Measurements from ENCODE around the gene BET1L. TPM values are rescaled to one million over a fixed set of nuclear protein-coding genes. Genes with fewer than 3 reads are reported as not detected.
"Not testable (repeated sequence)": the region's sequence is repeated elsewhere in the genome, so short reads cannot be mapped to it uniquely, and the experiment has no call there.

The BET1L gene
- total RNA-seq, 2 experiments from 2014 or later, result 45.5 to 49.4 TPM

GRCh38 chr11:230431-230830 lies 23.2 kb upstream of the BET1L start:
- Mint-ChIP-seq H3K36me3 (ENCODE audit: low read depth) (peaks cover 6% of the 10 kb centered on the region), H3K27ac (no peak overlapping the region), H3K9me3 (ENCODE audit: low read depth) (no peaks in the 10 kb centered on the region), H3K27me3 (no peaks in the 10 kb centered on the region), H3K4me1 (peaks cover 17% of the 10 kb centered on the region), H3K4me3 (no peak overlapping the region)
- ChIA-PET POLR2A (interaction anchor here (0.7 kb wide), 1 partner anchor 297 kb away, joined by 3 read pairs; no protein-coding TSS in a partner anchor), CTCF (interaction anchor here (0.6 to 3.0 kb wide), 4 partner anchors 9 to 35 kb away, joined by 3 to 12 read pairs (median 4); no protein-coding TSS in a partner anchor)
- no peak for ATAC-seq
- intact Hi-C loops (cut with DNase I, micrococcal nuclease), result no loop called here
- no peak for DNase-seq

GRCh38 chr11:227824-228379 lies 20.7 kb upstream of the BET1L start:
- intact Hi-C loops (cut with DNase I, micrococcal nuclease), result no loop called here
- Mint-ChIP-seq H3K27me3 (no peaks in the 10 kb centered on the region), H3K27ac (no peak overlapping the region), H3K4me3 (no peak overlapping the region), H3K9me3 (ENCODE audit: low read depth) (no peaks in the 10 kb centered on the region), H3K36me3 (ENCODE audit: low read depth) (peaks cover 6% of the 10 kb centered on the region), H3K4me1 (peaks cover 10% of the 10 kb centered on the region)
- ATAC-seq, result no peak
- ChIA-PET POLR2A (no interaction called here), CTCF (interaction anchor here (0.8 to 3.0 kb wide), 3 partner anchors 10 to 23 kb away, joined by 3 to 12 read pairs (median 3); no protein-coding TSS in a partner anchor)
- no peak for DNase-seq

- Mint-ChIP-seq H3K9me3 (ENCODE audit: low read depth) (no peaks in the 10 kb centered on the region), H3K4me3 (no peak overlapping the region), H3K4me1 (peaks cover 10% of the 10 kb centered on the region), H3K36me3 (ENCODE audit: low read depth) (peaks cover 9% of the 10 kb centered on the region), H3K27ac (no peak overlapping the region), H3K27me3 (no peaks in the 10 kb centered on the region)
- CTCF ChIA-PET, result no interaction called here
- DNase-seq, result no peak
- intact Hi-C loops (cut with DNase I, micrococcal nuclease), result no loop called here
- POLR2A ChIA-PET, result interaction anchor here (0.5 kb wide), 1 partner anchor 21 kb away, joined by 3 read pairs; no protein-coding TSS in a partner anchor
- peak; percentile 83 for ATAC-seq
Observed at GRCh38 chr11:225734-226453, 18.7 kb upstream of the BET1L start.

DNA sequence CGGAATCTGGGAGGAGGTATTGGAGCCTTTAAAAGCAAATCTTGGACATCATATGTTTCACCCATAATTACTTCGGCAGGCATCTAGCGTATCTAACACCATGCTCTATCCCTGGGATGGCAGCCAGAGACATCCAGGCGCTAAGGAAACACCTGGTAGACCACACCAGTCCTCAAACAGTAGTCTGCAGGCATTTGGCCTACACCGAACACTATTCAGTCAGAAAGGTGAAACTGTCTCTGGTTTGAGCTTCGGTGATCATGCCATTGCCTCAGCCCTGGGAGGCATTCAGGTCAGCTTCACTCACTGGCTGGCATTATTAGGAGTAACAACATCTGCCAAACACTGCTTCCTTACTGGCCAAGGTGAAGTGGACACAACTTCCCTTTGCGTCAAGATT lies 17.2 kb upstream of the BET1L start:
- Mint-ChIP-seq H3K27me3 (no peaks in the 10 kb centered on the region), H3K4me3 (no peak overlapping the region), H3K36me3 (ENCODE audit: low read depth) (peaks cover 9% of the 10 kb centered on the region), H3K9me3 (ENCODE audit: low read depth) (no peaks in the 10 kb centered on the region), H3K27ac (no peak overlapping the region), H3K4me1 (peaks cover 10% of the 10 kb centered on the region)
- intact Hi-C loops (cut with DNase I, micrococcal nuclease), result no loop called here
- no peak for ATAC-seq
- ChIA-PET POLR2A (no interaction called here), CTCF (interaction anchor here (0.7 kb wide), 1 partner anchor 224 kb away, joined by 3 read pairs; no protein-coding TSS in a partner anchor)
- DNase-seq, result no peak

DNA sequence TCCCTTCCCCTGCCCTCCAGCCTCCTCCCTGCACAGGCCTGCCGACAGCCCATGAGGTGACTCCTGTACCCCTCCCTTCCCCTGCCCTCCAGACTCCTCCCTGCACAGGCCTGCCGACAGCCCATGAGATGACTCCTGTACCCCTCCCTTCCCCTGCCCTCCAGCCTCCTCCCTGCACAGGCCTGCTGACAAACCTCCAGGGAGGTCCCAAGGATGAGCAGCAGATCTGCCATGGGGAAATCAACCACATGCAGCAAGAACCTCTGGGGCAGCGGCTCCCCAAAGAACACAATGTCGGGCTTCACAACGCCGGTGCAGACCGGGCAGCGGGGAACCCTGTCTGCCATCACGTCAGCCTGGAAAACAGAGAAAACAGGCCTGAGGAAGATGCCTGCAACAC lies 16.7 kb upstream of the BET1L start:
- intact Hi-C loops (cut with DNase I, micrococcal nuclease), result no loop called here
- H3K4me3 Mint-ChIP-seq, result no peak overlapping the region
- DNase-seq, result no peak
- H3K4me1 Mint-ChIP-seq, result peaks cover 10% of the 10 kb centered on the region
- no peak overlapping the region for H3K27ac Mint-ChIP-seq
- ChIA-PET POLR2A (no interaction called here), CTCF (no interaction called here)
- peaks cover 9% of the 10 kb centered on the region for H3K36me3 Mint-ChIP-seq (ENCODE audit: low read depth)
- H3K9me3 Mint-ChIP-seq (ENCODE audit: low read depth), result no peaks in the 10 kb centered on the region
- no peaks in the 10 kb centered on the region for H3K27me3 Mint-ChIP-seq
- ATAC-seq, result no peak

- ChIA-PET POLR2A (no interaction called here), CTCF (interaction anchor here (1.7 kb wide), 1 partner anchor 27 kb away, joined by 6 read pairs; no protein-coding TSS in a partner anchor)
Observed at GRCh38 chr11:223026-223789, 16.0 kb upstream of the BET1L start.

DNA sequence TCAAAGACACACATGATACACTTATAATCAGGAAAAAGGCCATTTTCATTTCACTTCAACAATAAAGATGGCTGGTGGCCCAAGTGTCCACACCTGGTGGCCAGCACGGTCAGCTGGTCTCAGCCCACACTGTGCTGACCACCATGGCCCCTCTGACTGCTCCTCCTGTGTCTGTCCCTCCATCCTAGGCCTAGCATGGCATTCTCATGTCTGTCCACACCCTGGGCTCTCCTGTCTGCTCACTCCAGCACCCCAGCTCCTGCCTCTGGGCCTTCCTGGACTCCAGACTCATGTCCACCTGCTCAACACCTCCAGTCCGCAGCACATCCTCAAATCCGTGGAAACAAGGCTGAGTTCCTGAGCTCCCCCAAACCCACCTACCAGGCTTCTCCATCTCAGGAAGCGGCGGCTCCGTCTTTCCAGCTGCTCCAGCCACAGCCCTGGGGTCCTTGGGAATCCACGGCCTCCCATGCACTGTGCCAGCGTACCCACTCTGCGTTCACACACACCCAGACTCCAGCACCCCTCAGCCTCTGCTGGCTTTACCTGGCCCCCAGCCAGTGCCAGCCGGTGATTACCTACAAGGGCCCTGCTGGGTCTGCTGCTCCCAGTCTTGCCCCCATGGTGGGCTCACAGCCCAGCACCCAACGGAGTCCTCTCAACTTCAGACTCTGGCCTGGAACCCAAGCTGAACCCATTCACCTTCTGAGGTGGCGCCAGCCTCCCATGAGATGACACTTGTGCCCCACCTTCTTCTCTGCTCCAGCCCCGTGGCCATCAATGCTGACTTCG lies 15.0 kb upstream of the BET1L start:
- POLR2A ChIA-PET, result no interaction called here
- H3K4me1 Mint-ChIP-seq, result peaks cover 15% of the 10 kb centered on the region
- no peaks in the 10 kb centered on the region for H3K27me3 Mint-ChIP-seq
- H3K36me3 Mint-ChIP-seq (ENCODE audit: low read depth), result peaks cover 6% of the 10 kb centered on the region
- no peaks in the 10 kb centered on the region for H3K9me3 Mint-ChIP-seq (ENCODE audit: low read depth)
- no peak overlapping the region for H3K27ac Mint-ChIP-seq
- CTCF ChIA-PET, result interaction anchor here (0.5 to 1.7 kb wide), 2 partner anchors 28 to 200 kb away, joined by 4 to 6 read pairs; no protein-coding TSS in a partner anchor
- H3K4me3 Mint-ChIP-seq, result no peak overlapping the region
- intact Hi-C loops (cut with DNase I, micrococcal nuclease), result no loop called here
- DNase-seq (no peak), ATAC-seq (no peak)

More at GRCh38 chr11:223026-223789, 16.0 kb upstream of the BET1L start:
- intact Hi-C loops (cut with DNase I, micrococcal nuclease), result no loop called here
- Mint-ChIP-seq H3K27ac (no peak overlapping the region), H3K4me3 (no peak overlapping the region), H3K4me1 (peaks cover 8% of the 10 kb centered on the region), H3K9me3 (ENCODE audit: low read depth) (no peaks in the 10 kb centered on the region), H3K27me3 (no peaks in the 10 kb centered on the region), H3K36me3 (ENCODE audit: low read depth) (peaks cover 4% of the 10 kb centered on the region)
- no peak for DNase-seq
- ATAC-seq, result no peak

- DNase-seq (no peak), ATAC-seq (no peak)
- peaks cover 6% of the 10 kb centered on the region for H3K36me3 Mint-ChIP-seq (ENCODE audit: low read depth)
- H3K4me3 Mint-ChIP-seq, result no peak overlapping the region
- POLR2A ChIA-PET, result no interaction called here
- H3K4me1 Mint-ChIP-seq, result peaks cover 15% of the 10 kb centered on the region
- intact Hi-C loops (cut with DNase I, micrococcal nuclease), result no loop called here
- no peaks in the 10 kb centered on the region for H3K27me3 Mint-ChIP-seq
- H3K27ac Mint-ChIP-seq, result no peak overlapping the region
- no peaks in the 10 kb centered on the region for H3K9me3 Mint-ChIP-seq (ENCODE audit: low read depth)
- CTCF ChIA-PET, result interaction anchor here (1.2 to 1.7 kb wide), 2 partner anchors 28 to 29 kb away, joined by 5 to 6 read pairs; no protein-coding TSS in a partner anchor
Observed at GRCh38 chr11:221539-221938, 14.3 kb upstream of the BET1L start.

DNA sequence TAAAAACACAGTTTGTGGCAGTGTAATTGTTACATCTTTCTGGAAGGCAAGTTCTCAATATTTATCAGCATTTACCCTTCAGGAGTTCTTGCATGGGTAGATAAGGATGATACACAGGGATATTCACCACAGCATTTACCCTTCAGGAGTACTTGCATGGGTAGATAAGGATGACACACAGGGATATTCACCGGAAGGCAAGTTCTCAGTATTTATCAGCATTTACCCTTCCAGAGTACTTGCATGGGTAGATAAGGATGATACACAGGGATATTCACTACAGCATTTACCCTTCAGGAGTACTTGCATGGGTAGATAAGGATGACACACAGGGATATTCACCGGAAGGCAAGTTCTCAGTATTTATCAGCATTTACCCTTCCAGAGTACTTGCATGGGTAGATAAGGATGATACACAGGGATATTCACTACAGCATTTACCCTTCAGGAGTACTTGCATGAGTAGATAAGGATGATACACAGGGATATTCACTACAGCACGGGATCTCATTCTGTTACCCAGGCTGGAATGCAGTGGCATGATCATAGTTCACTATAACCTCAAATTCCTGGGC lies 13.5 kb upstream of the BET1L start:
- H3K9me3 Mint-ChIP-seq (ENCODE audit: low read depth); DNase-seq; H3K27me3 Mint-ChIP-seq; H3K36me3 Mint-ChIP-seq (ENCODE audit: low read depth); H3K27ac Mint-ChIP-seq; POLR2A ChIA-PET; ATAC-seq; H3K4me3 Mint-ChIP-seq; intact Hi-C loops (cut with DNase I, micrococcal nuclease): not testable (repeated sequence)
- peaks cover 12% of the 10 kb centered on the region for H3K4me1 Mint-ChIP-seq
- CTCF ChIA-PET, result interaction anchor here (1.2 kb wide), 1 partner anchor 28 kb away, joined by 5 read pairs; no protein-coding TSS in a partner anchor

- intact Hi-C loops (cut with DNase I, micrococcal nuclease), result no loop called here
- Mint-ChIP-seq H3K36me3 (ENCODE audit: low read depth) (peaks cover 23% of the 10 kb centered on the region), H3K4me3 (no peak overlapping the region), H3K4me1 (peaks cover 8% of the 10 kb centered on the region), H3K9me3 (ENCODE audit: low read depth) (no peaks in the 10 kb centered on the region), H3K27ac (no peak overlapping the region), H3K27me3 (no peaks in the 10 kb centered on the region)
- no peak for ATAC-seq
- ChIA-PET POLR2A (no interaction called here), CTCF (interaction anchor here (0.7 to 1.4 kb wide), 4 partner anchors 10 to 127 kb away, joined by 3 to 6 read pairs (median 4); partner anchors contain the start of genes BET1L and RIC8A)
- no peak for DNase-seq
Observed at GRCh38 chr11:218815-219593, 11.8 kb upstream of the BET1L start.
